ENCODE measurements around the gene ADAP2.

DNA sequence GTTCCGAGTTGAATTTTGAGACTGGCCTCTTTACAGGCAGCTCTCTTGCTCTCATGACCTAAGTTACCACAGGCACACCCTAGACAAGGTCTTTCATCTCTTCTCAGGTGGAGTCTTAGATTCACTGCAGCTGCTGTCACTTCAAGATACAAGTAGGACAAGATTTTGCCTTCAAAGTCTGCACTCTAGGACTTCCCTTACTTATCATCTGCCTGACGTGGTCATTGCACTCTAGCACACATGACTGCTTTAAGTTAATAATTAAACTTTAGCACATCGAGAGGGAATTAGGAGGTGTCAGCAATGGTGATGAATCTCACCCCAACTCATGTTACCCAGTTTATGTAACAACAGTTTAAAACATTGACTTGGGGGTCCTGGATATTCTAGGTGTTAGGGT is 74.7 kb downstream of the ADAP2 start:
- TF ChIP-seq E2F1 (CRISPR knock-in tag; IDR thresholded peaks at IDR 0.05) (no peak), CTCF (IDR thresholded peaks at IDR 0.05) (no peak)
- TF ChIP-seq, protein P1, sequence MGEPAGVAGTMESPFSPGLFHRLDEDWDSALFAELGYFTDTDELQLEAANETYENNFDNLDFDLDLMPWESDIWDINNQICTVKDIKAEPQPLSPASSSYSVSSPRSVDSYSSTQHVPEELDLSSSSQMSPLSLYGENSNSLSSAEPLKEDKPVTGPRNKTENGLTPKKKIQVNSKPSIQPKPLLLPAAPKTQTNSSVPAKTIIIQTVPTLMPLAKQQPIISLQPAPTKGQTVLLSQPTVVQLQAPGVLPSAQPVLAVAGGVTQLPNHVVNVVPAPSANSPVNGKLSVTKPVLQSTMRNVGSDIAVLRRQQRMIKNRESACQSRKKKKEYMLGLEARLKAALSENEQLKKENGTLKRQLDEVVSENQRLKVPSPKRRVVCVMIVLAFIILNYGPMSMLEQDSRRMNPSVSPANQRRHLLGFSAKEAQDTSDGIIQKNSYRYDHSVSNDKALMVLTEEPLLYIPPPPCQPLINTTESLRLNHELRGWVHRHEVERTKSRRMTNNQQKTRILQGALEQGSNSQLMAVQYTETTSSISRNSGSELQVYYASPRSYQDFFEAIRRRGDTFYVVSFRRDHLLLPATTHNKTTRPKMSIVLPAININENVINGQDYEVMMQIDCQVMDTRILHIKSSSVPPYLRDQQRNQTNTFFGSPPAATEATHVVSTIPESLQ (CRISPR knock-in tag; IDR thresholded peaks at IDR 0.05): no peak
- TF ChIP-seq, protein P2, sequence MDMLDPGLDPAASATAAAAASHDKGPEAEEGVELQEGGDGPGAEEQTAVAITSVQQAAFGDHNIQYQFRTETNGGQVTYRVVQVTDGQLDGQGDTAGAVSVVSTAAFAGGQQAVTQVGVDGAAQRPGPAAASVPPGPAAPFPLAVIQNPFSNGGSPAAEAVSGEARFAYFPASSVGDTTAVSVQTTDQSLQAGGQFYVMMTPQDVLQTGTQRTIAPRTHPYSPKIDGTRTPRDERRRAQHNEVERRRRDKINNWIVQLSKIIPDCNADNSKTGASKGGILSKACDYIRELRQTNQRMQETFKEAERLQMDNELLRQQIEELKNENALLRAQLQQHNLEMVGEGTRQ (CRISPR knock-in tag; IDR thresholded peaks at IDR 0.05): no peak

Measured in WTC11 (cell line).